SK-N-SH treated with all-trans-retinoic acid at 6 μM for 48 hours (cell line): ENCODE data around the gene MBTD1.

ENCODE experiments used
- ATAC-seq: fragments of 200-7000 bp; cut with Tn5 transposase; 3 replicates; pipeline ENCODE4 v1.9.1; 2020; ENCODE audit warnings: mild to moderate bottlenecking, moderate library complexity
- BACH2 ChIP-seq: fragments of 250-450 bp; sonication (Bioruptor Pico); IDR thresholded peaks from 2 replicates; pipeline ENCODE4 v1.9.0; 2021; ENCODE audit warnings: mild to moderate bottlenecking, borderline replicate concordance
- CREB5 ChIP-seq: fragments of 250-450 bp; sonication (Bioruptor Pico); IDR thresholded peaks from 2 replicates; pipeline ENCODE4 v1.5.1; 2020; ENCODE audit warnings: low read depth, mild to moderate bottlenecking, moderate library complexity
- CSDC2 ChIP-seq: fragments of 250-450 bp; sonication (Bioruptor Pico); IDR thresholded peaks from 2 replicates; pipeline ENCODE4 v1.5.0; 2020; ENCODE audit warnings: mild to moderate bottlenecking, moderate library complexity
- CSRNP3 ChIP-seq: fragments of 250-450 bp; sonication (Bioruptor Pico); IDR thresholded peaks from 2 replicates; pipeline ENCODE4 v1.5.1; 2021; ENCODE audit warnings: mild to moderate bottlenecking, moderate library complexity
- ESRRG ChIP-seq: fragments of 250-450 bp; sonication (Bioruptor Pico); IDR thresholded peaks from 2 replicates; pipeline ENCODE4 v1.6.1; 2021; ENCODE audit warnings: mild to moderate bottlenecking
- ISL1 ChIP-seq: fragments of 250-450 bp; sonication (Bioruptor Pico); IDR thresholded peaks from 2 replicates; pipeline ENCODE4 v2.1.2; 2022; ENCODE audit warnings: mild to moderate bottlenecking, moderate library complexity
- OSR1 ChIP-seq: fragments of 250-450 bp; sonication (Bioruptor Pico); IDR thresholded peaks from 2 replicates; pipeline ENCODE4 v1.8.0; 2022; ENCODE audit warnings: moderate library complexity, mild to moderate bottlenecking, inconsistent platforms
- PATZ1 ChIP-seq: fragments of 250-450 bp; sonication (Bioruptor Pico); IDR thresholded peaks from 2 replicates; pipeline ENCODE4 v1.8.0; 2020; ENCODE audit warnings: mild to moderate bottlenecking, moderate library complexity, borderline replicate concordance
- PPARA ChIP-seq: fragments of 250-450 bp; sonication (Bioruptor Pico); IDR thresholded peaks from 2 replicates; pipeline ENCODE4 v1.5.0; 2020; ENCODE audit warnings: mild to moderate bottlenecking, borderline replicate concordance
- RARB ChIP-seq: fragments of 250-450 bp; sonication (Bioruptor Pico); IDR thresholded peaks from 2 replicates; pipeline ENCODE4 v1.8.0; 2021; ENCODE audit warnings: mild to moderate bottlenecking, moderate library complexity
- SNAI2 ChIP-seq: fragments of 250-450 bp; sonication (Bioruptor Pico); IDR thresholded peaks from 2 replicates; pipeline ENCODE4 v1.5.0; 2020; ENCODE audit warnings: mild to moderate bottlenecking, moderate library complexity
- TOX ChIP-seq: fragments of 250-450 bp; sonication (Bioruptor Pico); IDR thresholded peaks from 2 replicates; pipeline ENCODE4 v1.8.0; 2021; ENCODE audit warnings: mild to moderate bottlenecking, moderate library complexity, borderline replicate concordance
- ZC3H10 ChIP-seq: fragments of 250-450 bp; sonication (Bioruptor Pico); IDR thresholded peaks from 2 replicates; pipeline ENCODE4 v1.5.1; 2021; ENCODE audit warnings: mild to moderate bottlenecking, moderate library complexity
- ZFP3 ChIP-seq: fragments of 250-450 bp; sonication (Bioruptor Pico); IDR thresholded peaks from 2 replicates; pipeline ENCODE4 v1.5.0; 2020; ENCODE audit warnings: mild to moderate bottlenecking, moderate library complexity
- ZFP30 ChIP-seq: fragments of 450-650 bp; formaldehyde crosslinking; IDR thresholded peaks from 2 replicates; pipeline ENCODE4 v1.5.0; 2022; ENCODE audit warnings: mild to moderate bottlenecking, moderate library complexity
- ZNF565 ChIP-seq: fragments of 450-650 bp; formaldehyde crosslinking; conservative IDR thresholded peaks from 2 replicates; pipeline ENCODE4 v1.5.0; 2020; ENCODE audit warnings: low read depth, mild to moderate bottlenecking, moderate library complexity
- ZNF70 ChIP-seq: fragments of 450-650 bp; formaldehyde crosslinking; IDR thresholded peaks from 2 replicates; pipeline ENCODE4 v1.5.0; 2020; ENCODE audit warnings: mild to moderate bottlenecking, moderate library complexity
- ZNF8 ChIP-seq: fragments of 450-650 bp; formaldehyde crosslinking; IDR thresholded peaks from 2 replicates; pipeline ENCODE4 v1.5.0; 2020; ENCODE audit warnings: mild to moderate bottlenecking, moderate library complexity
- TF ChIP-seq, protein P1 (sequence below): fragments of 250-450 bp; sonication (Bioruptor Pico); IDR thresholded peaks from 2 replicates; pipeline ENCODE4 v1.8.0; 2021; ENCODE audit warnings: low read depth, mild to moderate bottlenecking, moderate library complexity, borderline replicate concordance
- TF ChIP-seq, protein P2 (sequence below): fragments of 250-450 bp; sonication (Bioruptor Pico); IDR thresholded peaks from 2 replicates; pipeline ENCODE4 v1.5.0; 2020; ENCODE audit warnings: mild to moderate bottlenecking, moderate library complexity

MBTD1 gene

DNA sequence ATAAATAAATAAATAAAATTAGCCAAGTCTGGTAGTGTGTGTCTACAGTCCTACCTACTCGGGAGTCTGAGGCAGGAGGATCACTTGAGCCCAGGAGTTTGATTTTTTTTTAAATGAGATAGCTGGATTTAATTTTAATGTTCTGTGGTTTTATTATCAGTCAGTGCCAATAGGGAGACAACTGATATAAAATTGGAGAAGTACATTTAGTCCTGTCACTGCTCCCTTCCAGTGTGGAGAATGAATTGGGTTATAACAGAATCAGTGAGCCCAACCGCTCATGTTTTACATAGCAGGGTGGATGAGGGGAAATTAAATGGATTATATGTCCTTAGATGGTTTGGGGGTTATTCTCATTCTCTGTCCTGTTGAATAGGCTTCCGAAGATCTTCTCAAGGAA, 100.2 kb downstream of the MBTD1 start:
- no peak for ATAC-seq
- TF ChIP-seq ZNF565 (CRISPR knock-in tag) (no peak), SNAI2 (CRISPR knock-in tag) (no peak), PPARA (CRISPR knock-in tag) (no peak), PATZ1 (no peak), RARB (CRISPR knock-in tag) (no peak), ESRRG (CRISPR knock-in tag) (no peak), TOX (no peak), CSRNP3 (CRISPR knock-in tag) (no peak), CSDC2 (CRISPR knock-in tag) (no peak), OSR1 (CRISPR knock-in tag) (no peak), BACH2 (CRISPR knock-in tag) (no peak), ZNF8 (no peak)
- TF ChIP-seq, protein P1, sequence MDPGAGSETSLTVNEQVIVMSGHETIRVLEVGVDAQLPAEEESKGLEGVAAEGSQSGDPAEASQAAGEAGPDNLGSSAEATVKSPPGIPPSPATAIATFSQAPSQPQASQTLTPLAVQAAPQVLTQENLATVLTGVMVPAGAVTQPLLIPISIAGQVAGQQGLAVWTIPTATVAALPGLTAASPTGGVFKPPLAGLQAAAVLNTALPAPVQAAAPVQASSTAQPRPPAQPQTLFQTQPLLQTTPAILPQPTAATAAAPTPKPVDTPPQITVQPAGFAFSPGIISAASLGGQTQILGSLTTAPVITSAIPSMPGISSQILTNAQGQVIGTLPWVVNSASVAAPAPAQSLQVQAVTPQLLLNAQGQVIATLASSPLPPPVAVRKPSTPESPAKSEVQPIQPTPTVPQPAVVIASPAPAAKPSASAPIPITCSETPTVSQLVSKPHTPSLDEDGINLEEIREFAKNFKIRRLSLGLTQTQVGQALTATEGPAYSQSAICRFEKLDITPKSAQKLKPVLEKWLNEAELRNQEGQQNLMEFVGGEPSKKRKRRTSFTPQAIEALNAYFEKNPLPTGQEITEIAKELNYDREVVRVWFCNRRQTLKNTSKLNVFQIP (CRISPR knock-in tag), result no peak
- TF ChIP-seq, protein P2, sequence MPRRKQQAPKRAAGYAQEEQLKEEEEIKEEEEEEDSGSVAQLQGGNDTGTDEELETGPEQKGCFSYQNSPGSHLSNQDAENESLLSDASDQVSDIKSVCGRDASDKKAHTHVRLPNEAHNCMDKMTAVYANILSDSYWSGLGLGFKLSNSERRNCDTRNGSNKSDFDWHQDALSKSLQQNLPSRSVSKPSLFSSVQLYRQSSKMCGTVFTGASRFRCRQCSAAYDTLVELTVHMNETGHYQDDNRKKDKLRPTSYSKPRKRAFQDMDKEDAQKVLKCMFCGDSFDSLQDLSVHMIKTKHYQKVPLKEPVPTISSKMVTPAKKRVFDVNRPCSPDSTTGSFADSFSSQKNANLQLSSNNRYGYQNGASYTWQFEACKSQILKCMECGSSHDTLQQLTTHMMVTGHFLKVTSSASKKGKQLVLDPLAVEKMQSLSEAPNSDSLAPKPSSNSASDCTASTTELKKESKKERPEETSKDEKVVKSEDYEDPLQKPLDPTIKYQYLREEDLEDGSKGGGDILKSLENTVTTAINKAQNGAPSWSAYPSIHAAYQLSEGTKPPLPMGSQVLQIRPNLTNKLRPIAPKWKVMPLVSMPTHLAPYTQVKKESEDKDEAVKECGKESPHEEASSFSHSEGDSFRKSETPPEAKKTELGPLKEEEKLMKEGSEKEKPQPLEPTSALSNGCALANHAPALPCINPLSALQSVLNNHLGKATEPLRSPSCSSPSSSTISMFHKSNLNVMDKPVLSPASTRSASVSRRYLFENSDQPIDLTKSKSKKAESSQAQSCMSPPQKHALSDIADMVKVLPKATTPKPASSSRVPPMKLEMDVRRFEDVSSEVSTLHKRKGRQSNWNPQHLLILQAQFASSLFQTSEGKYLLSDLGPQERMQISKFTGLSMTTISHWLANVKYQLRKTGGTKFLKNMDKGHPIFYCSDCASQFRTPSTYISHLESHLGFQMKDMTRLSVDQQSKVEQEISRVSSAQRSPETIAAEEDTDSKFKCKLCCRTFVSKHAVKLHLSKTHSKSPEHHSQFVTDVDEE (CRISPR knock-in tag), result no peak
- TF ChIP-seq, all 23 proteins: peak for 0

DNA sequence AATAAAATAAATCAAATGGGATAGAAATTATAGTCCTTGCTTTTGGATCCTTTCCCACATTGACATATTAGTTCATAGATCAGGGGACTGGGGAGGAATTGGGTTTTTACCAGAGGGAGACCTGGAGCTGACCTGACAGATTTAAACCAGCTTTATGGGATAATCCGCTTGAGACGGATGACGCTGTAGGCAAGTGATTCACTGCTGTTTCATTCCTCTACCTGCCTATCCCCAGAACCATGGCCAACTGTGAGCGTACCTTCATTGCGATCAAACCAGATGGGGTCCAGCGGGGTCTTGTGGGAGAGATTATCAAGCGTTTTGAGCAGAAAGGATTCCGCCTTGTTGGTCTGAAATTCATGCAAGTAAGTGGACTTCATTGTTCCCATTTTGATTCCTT, 104.4 kb downstream of the MBTD1 start:
- TF ChIP-seq PATZ1 (no peak), TOX (no peak), ZC3H10 (CRISPR knock-in tag) (no peak), CSRNP3 (CRISPR knock-in tag) (no peak), BACH2 (CRISPR knock-in tag) (no peak), ZFP30 (CRISPR knock-in tag) (no peak), ZNF70 (CRISPR knock-in tag) (no peak), ISL1 (CRISPR knock-in tag) (no peak), CSDC2 (CRISPR knock-in tag) (no peak), ZNF565 (CRISPR knock-in tag) (no peak), PPARA (CRISPR knock-in tag) (no peak), CREB5 (CRISPR knock-in tag) (no peak), SNAI2 (CRISPR knock-in tag) (no peak), ZFP3 (CRISPR knock-in tag) (no peak), ZNF8 (no peak), OSR1 (CRISPR knock-in tag) (no peak), RARB (CRISPR knock-in tag) (no peak)
- TF ChIP-seq, protein P1 (CRISPR knock-in tag), result no peak
- TF ChIP-seq, protein P2 (CRISPR knock-in tag), result no peak
- TF ChIP-seq, all 23 proteins: peak for 0
- no peak for ATAC-seq
